HG02571 (cell line): ENCODE results near the gene STK25.
A peak's percentile ranks its signal among the peaks of the same experiment; 100 is the strongest.
"Not testable (repeated sequence)": the region's sequence is repeated elsewhere in the genome, so short reads cannot be mapped to it uniquely, and the experiment has no call there.

Experiments
- ATAC-seq: cut with Tn5 transposase; IDR thresholded peaks from one replicate; pipeline ENCODE4 v1.9.1; 2021; ENCODE audit warnings: mild to moderate bottlenecking, moderate library complexity; ENCODE audit not compliant: unreplicated experiment

The STK25 gene

GRCh38 chr2:241511091-241511741 is 2.8 kb upstream of the STK25 start:
- ATAC-seq, result no peak

- ATAC-seq, result no peak
Observed at GRCh38 chr2:241509155-241509784, 886 bp upstream of the STK25 start.

GRCh38 chr2:241507430-241508239 is 749 bp downstream of the STK25 start:
- peak; percentile 12 for ATAC-seq

GRCh38 chr2:241506793-241507429 is 1.5 kb downstream of the STK25 start:
- no peak for ATAC-seq

GRCh38 chr2:241506317-241506716 is 2.1 kb downstream of the STK25 start:
- ATAC-seq, result not testable (repeated sequence)

- no peak for ATAC-seq
Observed at GRCh38 chr2:241505781-241506201, 2.6 kb downstream of the STK25 start.

- ATAC-seq, result no peak
Observed at GRCh38 chr2:241505086-241505780, 3.2 kb downstream of the STK25 start.

GRCh38 chr2:241503776-241504392 is 4.5 kb downstream of the STK25 start:
- ATAC-seq, result no peak

- ATAC-seq, result no peak
Observed at GRCh38 chr2:241502281-241502680, 6.1 kb downstream of the STK25 start.

- no peak for ATAC-seq
Observed at GRCh38 chr2:241501551-241501950, 6.8 kb downstream of the STK25 start.

- ATAC-seq, result no peak
Observed at GRCh38 chr2:241501099-241501541, 7.3 kb downstream of the STK25 start.

- ATAC-seq, result no peak
Observed at GRCh38 chr2:241500431-241500975, 7.9 kb downstream of the STK25 start.

- no peak for ATAC-seq
Observed at GRCh38 chr2:241500016-241500415, 8.4 kb downstream of the STK25 start.

- ATAC-seq, result no peak
Observed at GRCh38 chr2:241499146-241499965, 9.0 kb downstream of the STK25 start.

- no peak for ATAC-seq
Observed at GRCh38 chr2:241498115-241499070, 10.0 kb downstream of the STK25 start.

- ATAC-seq, result no peak
Observed at GRCh38 chr2:241496904-241497877, 11.2 kb downstream of the STK25 start.
